AML-193 (cell line): ENCODE data around the gene MORC3.

Source experiments
- DNase-seq, 2 experiments: peaks; one replicate each; lab custom pipeline; 2025; lab: John Stamatoyannopoulos, UW

MORC3 gene

DNA sequence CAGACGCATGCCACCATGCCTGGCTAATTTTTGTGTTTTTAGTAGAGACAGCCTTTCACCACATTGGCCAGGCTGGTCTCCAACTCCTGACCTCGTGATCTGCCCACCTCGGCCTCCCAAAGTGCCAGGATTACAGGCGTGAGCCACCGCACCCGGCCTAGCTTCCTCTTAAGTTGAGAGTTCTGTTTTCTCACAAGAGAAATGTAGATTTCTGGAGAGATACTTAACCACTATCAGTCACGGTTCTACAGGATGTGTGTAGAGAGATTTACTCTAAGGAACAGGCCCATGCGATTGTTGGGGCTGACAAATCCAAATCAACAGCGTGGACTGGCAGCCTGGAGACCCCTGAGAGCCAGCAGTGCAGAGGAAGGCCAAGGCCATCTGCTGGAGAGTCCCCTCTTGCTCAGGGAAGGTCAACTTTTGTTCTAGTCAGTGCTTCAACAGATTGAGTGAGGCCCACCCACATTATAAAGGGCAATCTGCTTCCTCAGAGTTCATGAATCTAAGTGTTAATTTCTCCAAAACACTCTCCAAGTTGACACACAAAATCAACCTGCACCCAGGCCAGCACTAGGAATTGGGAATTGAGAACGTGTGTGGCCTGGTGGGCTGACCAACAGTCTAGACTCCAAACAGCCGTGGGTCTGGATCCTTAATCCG lies 103.9 kb downstream of the MORC3 start:
- DNase-seq: no peak

DNA sequence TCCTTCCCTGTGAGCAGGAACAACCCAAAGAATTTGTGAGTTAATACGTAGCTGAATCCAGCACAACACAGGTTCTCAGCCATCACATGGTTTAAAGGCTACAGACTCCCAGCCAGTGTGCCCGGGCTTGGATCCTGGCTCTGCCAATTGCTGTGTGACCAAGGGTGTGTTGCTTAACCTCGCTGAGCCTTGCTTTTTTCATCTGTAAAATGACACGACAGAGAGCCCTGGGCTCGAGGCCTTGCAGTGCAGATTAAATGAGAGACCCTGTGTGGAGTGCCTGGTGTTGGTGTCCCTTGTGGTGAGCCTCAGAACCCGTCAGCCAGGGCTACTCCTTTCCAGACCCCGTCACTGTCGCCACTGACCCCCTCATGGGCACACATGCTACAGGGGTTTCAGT lies 104.6 kb downstream of the MORC3 start:
- DNase-seq: no peak

DNA sequence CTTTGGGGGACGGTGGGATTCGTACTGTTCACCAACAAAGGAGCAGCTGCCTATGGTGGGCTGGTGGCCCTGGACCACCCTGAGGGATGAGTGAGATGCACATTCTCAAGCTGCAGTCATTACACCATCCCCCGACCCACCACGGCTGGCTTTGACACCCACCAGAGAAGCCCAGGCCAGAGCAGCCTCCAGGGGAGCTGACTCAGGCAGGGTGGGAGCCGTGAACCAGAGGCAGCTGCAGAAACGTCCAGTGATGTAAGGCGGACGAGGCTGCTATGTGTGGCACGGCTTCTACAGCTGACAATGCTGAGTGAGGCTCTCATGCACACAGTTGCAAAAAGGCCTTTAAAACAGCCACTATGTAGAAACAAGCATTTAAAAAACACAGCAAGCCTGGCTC lies 105.3 kb downstream of the MORC3 start:
- DNase-seq: no peak
